Activated CD4-positive, alpha-beta T cell treated with anti-CD3 and anti-CD28 coated beads, Interleukin-2, amount 50 U/mL, for 1 hour (primary cell): ENCODE measurements around the gene MIA.
"Not testable (repeated sequence)": the region's sequence is repeated elsewhere in the genome, so short reads cannot be mapped to it uniquely, and the experiment has no call there.

Source experiments
- DNase-seq: peaks from one replicate; pipeline ENCODE4 v3.0.0-alpha.2; 2020

The MIA gene

DNA sequence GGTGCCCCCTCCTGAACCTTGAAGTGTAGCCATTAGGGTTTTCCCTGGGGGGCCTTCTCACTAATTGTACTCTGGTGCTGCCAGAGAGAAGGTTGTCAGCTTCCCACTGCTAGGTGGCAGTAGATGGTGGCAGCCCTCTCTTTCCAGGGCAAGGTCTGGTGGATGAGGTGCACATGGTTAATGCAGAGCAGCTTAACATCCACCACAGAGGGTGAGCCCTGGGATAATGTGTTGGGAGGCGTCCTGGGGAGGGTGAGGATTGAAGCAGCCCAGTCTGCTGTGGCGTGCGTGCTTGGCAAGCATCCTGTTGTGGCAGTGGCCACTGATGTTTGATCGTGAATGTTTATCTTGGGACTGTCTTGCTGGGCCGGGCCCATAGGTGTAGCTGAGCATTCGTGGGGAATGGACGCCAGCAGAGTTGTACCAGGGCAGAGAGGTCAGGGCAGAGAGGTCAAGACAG lies 29.5 kb downstream of the MIA start:
- no peak for DNase-seq

DNA sequence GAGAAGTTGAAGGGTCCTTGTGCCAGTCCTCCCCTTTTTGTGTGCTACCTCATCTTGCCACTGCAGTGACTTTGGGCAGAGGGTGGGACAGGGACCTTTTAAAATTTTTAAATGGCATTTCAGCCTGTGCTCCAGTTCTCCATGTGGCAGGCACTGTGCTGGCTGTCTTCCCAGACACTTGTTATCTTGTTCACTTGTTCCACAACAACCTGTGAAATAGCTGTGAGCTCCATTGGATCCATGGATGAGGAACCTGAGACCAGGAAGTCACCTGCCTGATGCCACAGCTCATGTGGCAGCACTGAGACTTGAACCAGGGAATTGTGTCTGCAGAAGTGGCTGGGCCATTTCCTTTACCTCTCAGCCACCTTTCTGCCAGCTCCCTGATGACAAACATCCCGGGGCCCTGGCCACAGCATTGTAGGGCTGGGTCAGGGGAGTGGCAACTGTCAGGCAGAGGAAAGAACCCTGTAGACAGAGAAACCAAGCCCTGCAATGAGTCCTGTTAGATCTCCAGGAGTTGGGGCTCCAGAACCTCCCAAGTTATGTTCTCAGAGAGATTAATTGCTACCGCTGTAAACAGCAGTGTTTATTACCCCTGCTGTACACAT lies 30.0 kb downstream of the MIA start:
- DNase-seq, result peak; percentile 47

DNA sequence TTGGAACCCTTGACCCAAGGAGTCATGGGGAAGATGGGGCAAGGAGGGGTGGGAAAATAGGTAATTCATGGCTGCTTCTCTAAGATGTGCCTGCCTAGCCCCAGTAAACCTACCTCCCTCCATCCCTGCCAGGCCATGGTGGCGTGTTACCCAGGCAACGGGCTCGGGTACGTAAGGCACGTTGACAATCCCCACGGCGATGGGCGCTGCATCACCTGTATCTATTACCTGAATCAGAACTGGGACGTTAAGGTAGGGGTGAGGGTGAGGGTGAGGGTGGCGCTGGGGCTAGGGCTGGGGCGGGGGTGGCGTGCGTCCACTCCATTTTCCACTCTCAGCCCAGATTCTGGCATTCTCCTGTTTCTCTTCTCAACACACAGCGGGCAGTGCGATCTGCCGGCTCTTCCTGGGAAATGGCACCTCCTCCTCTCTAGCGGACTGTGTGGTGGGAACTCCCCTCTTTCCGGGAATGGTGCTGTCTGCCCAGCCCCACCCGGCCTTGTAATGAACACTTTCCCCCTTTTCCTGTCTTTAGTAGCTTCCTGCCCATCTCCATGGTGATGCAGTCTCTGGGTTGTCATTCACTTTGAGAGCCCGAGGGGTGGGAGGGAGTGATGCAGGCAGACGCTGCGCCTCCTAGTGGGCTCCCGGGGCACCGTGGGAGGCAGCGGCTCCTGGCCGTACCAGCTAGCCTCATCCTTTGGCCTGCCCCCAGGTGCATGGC lies 31.3 kb downstream of the MIA start:
- DNase-seq, result peak; percentile 76

DNA sequence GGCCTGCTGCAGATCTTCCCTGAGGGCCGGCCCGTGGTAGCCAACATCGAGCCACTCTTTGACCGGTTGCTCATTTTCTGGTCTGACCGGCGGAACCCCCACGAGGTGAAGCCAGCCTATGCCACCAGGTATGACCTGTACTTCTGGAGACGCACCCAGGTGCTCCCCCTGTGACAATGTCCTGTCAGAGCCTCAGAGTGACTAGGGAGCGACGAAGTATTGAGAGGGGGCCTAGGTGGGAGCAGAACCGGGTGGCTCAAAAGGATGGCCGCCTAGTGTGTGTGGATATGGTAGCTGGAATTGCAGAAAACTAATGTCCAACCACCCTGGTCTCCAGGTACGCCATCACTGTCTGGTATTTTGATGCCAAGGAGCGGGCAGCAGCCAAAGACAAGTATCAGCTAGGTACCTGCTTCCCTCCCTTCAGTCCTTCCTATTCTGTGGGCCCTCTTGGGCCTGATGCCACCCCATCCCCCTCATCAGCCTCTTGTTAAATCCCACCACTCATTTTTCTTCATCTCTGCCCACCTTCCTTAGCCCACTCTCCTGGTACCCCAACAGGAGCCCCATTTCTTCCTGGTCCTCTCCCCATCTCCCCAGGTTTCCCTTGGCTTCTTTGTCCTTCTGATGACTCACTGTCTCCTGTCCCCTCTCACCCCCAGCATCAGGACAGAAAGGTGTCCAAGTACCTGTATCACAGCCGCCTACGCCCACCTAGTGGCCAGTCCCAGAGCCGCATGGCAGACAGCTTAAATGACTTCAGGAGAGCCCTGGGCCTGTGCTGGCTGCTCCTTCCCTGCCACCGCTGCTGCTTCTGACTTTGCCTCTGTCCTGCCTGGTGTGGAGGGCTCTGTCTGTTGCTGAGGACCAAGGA lies 32.1 kb downstream of the MIA start:
- DNase-seq, result no peak

DNA sequence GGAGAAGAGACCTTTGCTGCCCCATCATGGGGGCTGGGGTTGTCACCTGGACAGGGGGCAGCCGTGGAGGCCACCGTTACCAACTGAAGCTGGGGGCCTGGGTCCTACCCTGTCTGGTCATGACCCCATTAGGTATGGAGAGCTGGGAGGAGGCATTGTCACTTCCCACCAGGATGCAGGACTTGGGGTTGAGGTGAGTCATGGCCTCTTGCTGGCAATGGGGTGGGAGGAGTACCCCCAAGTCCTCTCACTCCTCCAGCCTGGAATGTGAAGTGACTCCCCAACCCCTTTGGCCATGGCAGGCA lies 32.7 kb downstream of the MIA start:
- no peak for DNase-seq

GRCh38 chr19:40808497-40808896 lies 33.2 kb downstream of the MIA start:
- no peak for DNase-seq

- DNase-seq, result no peak
These were observed 34.2 kb downstream of the MIA start for GRCh38 chr19:40809358-40810086.

DNA sequence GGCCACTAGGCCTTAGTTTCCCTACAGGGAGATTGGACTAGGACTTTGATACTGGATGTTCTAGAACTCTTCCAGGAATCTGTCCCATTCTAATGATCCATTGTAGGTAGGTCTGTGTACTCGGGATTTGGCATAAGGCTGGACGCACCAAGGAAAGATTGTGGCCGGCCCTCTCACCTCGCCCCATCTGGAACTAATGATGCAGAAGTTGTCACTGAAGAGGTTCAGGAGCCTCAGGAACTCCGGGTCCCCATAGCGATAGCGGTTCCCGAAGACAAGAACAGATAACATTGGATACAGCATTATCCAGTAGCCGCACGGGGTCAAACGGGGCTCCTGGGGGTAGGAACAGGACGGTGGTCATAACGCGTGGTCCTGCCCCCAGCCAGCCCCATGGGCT lies 34.8 kb downstream of the MIA start:
- DNase-seq, result no peak

DNA sequence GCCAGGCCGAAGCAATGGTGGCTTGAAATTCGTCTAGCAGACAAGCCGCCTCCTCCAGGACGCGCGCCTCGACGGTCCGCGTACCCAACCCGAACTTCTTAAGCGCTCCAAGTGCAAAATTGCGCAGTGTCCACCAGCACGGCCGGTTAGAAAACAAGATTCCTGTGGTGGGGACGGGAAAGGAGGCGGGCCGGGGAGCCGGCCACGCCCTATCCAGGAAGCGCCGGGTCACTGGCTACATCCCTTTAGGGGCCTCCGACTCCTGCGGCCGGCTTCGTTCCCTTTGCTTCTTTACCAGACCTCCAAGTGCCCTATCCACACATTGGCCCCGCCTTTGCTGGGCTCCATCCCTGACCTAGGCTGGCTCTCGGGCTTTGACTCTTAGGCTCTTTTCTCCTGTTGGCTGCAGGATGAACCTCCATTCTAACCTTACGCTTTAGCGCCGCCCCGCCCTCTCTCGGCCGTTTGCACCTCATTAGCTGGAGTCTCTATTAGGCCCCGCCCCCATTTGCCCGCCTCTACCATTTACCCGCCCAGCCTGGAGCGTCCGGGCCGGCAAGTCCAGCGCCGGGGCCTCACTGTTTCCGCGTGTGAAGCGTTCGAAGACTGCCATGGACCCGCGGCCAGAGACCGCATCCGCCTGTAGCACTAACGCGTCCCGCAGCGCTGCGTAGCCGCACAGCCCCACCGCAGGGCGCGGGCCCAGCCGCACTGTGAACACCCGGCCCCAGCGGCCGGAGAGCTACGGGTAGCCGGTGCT lies 35.5 kb downstream of the MIA start:
- DNase-seq, result peak; percentile 38

- DNase-seq, result peak; percentile 34
These were observed 36.4 kb downstream of the MIA start for GRCh38 chr19:40811478-40812341.

GRCh38 chr19:40812571-40812970 lies 37.2 kb downstream of the MIA start:
- not testable (repeated sequence) for DNase-seq

- no peak for DNase-seq
These were observed 37.9 kb downstream of the MIA start for GRCh38 chr19:40813182-40813581.

GRCh38 chr19:40815223-40815622 lies 39.9 kb downstream of the MIA start:
- no peak for DNase-seq

DNA sequence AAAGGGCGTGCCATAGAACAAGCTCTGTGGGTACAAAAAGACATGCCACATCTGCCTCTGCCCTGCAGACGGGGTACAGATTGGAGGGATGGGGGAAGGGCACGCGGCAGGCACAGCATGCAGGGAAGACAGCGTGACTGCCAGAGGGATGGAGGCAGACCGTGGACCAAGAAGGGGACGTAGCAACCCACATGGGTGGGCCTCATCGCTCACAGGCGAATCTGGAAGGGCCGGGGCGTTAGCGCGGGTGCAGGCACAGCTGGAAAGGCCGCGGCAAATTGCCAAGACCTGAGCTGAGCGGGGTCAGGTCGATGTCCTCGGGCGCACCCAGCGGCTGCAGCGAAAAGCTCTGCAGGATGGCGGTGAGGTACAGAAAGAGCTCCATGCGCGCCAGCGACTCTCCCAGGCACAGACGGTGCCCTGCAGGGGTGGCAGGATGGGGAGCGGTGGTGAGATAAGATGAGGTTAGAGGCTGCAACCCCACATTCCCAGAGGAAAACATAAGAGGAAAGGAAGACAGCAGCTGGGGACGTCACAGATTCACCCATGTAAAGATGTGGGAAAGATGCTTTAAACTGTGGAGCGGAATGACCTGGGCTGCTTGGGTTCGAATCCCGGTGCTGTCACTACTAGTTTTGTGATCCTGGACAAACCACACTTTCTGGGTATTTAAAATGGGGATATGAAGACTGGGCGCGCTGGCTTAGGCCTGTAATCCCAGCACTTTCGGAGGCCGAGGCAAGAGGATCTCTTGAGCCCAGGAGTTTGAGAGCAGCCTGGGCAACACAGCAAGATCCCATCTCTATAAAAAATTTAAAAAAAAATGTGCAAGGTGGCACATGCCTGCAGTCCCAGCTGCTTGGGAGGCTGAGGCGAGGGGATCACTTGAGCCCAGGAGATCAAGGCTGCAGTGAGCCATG lies 43.4 kb downstream of the MIA start:
- peak; percentile 74 for DNase-seq

- DNase-seq, result peak; percentile 69
These were observed 44.3 kb downstream of the MIA start for GRCh38 chr19:40819479-40820234.

GRCh38 chr19:40822161-40822560 lies 46.8 kb downstream of the MIA start:
- DNase-seq, result no peak

- DNase-seq, result not testable (repeated sequence)
These were observed 47.6 kb downstream of the MIA start for GRCh38 chr19:40822704-40823553.

- not testable (repeated sequence) for DNase-seq
These were observed 49.6 kb downstream of the MIA start for GRCh38 chr19:40824916-40825315.
